Stimulated activated CD4-positive, alpha-beta T cell treated with anti-CD3 and anti-CD28 coated beads, Interleukin-12 subunit alpha, Interleukin-12 subunit beta, amount 100 ng/mL, for 24 hours (primary cell): ENCODE results near the gene CDH1.

Source experiments
- DNase-seq, 2 experiments: peaks; one replicate each; pipeline ENCODE4 v3.0.0-alpha.2; 2020; ENCODE audit warnings: low read depth in 2 of 2

The CDH1 gene

GRCh38 chr16:68732042-68732680 is 4.9 kb upstream of the CDH1 start:
- DNase-seq = no peak

- DNase-seq = no peak
These were observed 4.2 kb upstream of the CDH1 start for GRCh38 chr16:68732741-68733399.

GRCh38 chr16:68733570-68733969 is 3.5 kb upstream of the CDH1 start:
- DNase-seq = no peak

- no peak for DNase-seq
These were observed 2.3 kb upstream of the CDH1 start for GRCh38 chr16:68734782-68735181.

- DNase-seq = no peak
These were observed 531 bp upstream of the CDH1 start for GRCh38 chr16:68736561-68736960.

- no peak for DNase-seq
These were observed 888 bp downstream of the CDH1 start for GRCh38 chr16:68737730-68738629.

GRCh38 chr16:68739964-68740627 is 3.0 kb downstream of the CDH1 start:
- DNase-seq = no peak

GRCh38 chr16:68740628-68741346 is 3.7 kb downstream of the CDH1 start:
- DNase-seq = no peak

- no peak for DNase-seq
These were observed 6.6 kb downstream of the CDH1 start for GRCh38 chr16:68743664-68744063.

GRCh38 chr16:68744744-68745280 is 7.7 kb downstream of the CDH1 start:
- DNase-seq = no peak

GRCh38 chr16:68746951-68747350 is 9.9 kb downstream of the CDH1 start:
- DNase-seq = no peak

GRCh38 chr16:68749432-68749831 is 12.3 kb downstream of the CDH1 start:
- DNase-seq = no peak

- no peak for DNase-seq
These were observed 13.2 kb downstream of the CDH1 start for GRCh38 chr16:68750193-68750695.

- no peak for DNase-seq
These were observed 14.1 kb downstream of the CDH1 start for GRCh38 chr16:68751160-68751559.

GRCh38 chr16:68752602-68753001 is 15.5 kb downstream of the CDH1 start:
- DNase-seq = peak in 1 of 2 experiments; percentile 34

GRCh38 chr16:68754084-68754792 is 17.1 kb downstream of the CDH1 start:
- no peak for DNase-seq

GRCh38 chr16:68756239-68756915 is 19.3 kb downstream of the CDH1 start:
- peak; percentile 34 to 73 for DNase-seq

GRCh38 chr16:68757625-68757935 is 20.5 kb downstream of the CDH1 start:
- DNase-seq = no peak

GRCh38 chr16:68759062-68759461 is 22.0 kb downstream of the CDH1 start:
- DNase-seq = no peak
